Measurements from ENCODE around the gene KRIT1. TPM values are rescaled to one million over a fixed set of nuclear protein-coding genes. Genes with fewer than 3 reads are reported as not detected.

Gene KRIT1
- total and polyA plus RNA-seq, 2 of the 13 experiments (the other 11 are each of a cell fraction or from before 2014, with no cell fraction given) = 29.4 to 37.7 TPM

GRCh38 chr7:92245487-92246359 lies at the start of gene KRIT1, which contains the start of gene ANKIB1 (continued):
- no peak for TF ChIP-seq KIAA2018 (CRISPR knock-in tag; IDR thresholded peaks at IDR 0.05; ENCODE audit: borderline replicate concordance)
- TF ChIP-seq HNRNPLL (IDR thresholded peaks at IDR 0.05; ENCODE audit: low read depth, low read length, poor library complexity, severe bottlenecking) = peak; percentile 49
- TF ChIP-seq POGZ (CRISPR knock-in tag; IDR thresholded peaks at IDR 0.05) = peak; percentile 83
- TF ChIP-seq ZNF101 (CRISPR knock-in tag; IDR thresholded peaks at IDR 0.05; ENCODE audit: borderline replicate concordance, low read depth) = no peak
- 0 out of 2 replicates have a peak, but pooled peaks have one; percentile 2 for TF ChIP-seq ZNF557 (CRISPR knock-in tag; IDR thresholded peaks at IDR 0.05)
- peak; percentile 87 for TF ChIP-seq ELF3 (CRISPR knock-in tag; IDR thresholded peaks at IDR 0.05)
- TF ChIP-seq MTERF4 (CRISPR knock-in tag; IDR thresholded peaks at IDR 0.05) = 0 out of 2 replicates have a peak, but pooled peaks have one; percentile 30
- no peak for TF ChIP-seq THAP8 (CRISPR knock-in tag; IDR thresholded peaks at IDR 0.05; ENCODE audit: borderline replicate concordance)
- TF ChIP-seq ZNF224 (CRISPR knock-in tag; IDR thresholded peaks at IDR 0.05) = 0 out of 2 replicates have a peak, but pooled peaks have one; percentile 32
- TF ChIP-seq PBX3 (CRISPR knock-in tag; IDR thresholded peaks at IDR 0.05; ENCODE audit: borderline replicate concordance) = no peak; the same call in 1 of the 2 replicates
- TF ChIP-seq ZNF44 (CRISPR knock-in tag; IDR thresholded peaks at IDR 0.05) = no peak
- no peak; the same call in 1 of the 2 replicates for TF ChIP-seq ZNF138 (CRISPR knock-in tag; IDR thresholded peaks at IDR 0.05; ENCODE audit: low read depth)
- no peak; the same call in 1 of the 2 replicates for TF ChIP-seq ETS1 (CRISPR knock-in tag; IDR thresholded peaks at IDR 0.05)
